Hippocampal formation (tissue), 2 donors: Measurements from ENCODE around the gene NAALADL1.

Experiments
- DNase-seq, 2 donors: peaks; one replicate each; lab custom pipeline; 2025; lab: John Stamatoyannopoulos, UW

NAALADL1 gene

DNA sequence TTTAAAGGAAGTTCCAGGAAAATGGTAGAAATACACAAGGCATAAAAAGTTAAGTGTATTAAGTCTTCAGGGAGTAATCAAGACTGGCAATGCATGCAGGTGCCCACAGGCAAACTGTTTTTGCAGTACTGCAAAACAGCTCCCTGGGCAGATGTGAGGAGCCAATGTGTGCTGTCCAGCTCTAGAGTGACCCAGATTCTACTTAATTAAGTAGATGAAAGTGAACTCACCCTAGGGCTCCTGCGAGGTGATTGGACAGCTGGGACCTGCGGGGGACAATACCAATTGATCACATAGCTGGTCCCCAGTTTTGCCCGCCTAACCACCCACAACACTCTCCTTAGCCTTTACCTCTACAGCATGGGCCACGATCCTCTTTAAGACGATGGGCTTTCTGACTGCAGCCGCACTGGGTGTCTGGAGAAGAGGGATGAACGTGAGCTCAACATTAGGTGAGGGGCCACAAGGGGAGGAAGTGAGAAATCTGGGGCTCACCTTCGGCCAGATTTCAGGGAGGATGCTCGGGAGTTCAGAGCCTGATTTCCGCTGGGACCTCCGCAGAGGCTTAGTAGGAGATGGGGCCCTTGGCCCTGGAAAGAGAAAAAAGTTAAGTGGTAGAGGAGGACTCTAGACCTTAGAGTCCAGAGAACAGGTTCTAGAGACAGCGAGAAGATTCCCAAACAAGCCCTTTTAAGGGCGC is 24.9 kb upstream of the NAALADL1 start:
- no peak for DNase-seq

DNA sequence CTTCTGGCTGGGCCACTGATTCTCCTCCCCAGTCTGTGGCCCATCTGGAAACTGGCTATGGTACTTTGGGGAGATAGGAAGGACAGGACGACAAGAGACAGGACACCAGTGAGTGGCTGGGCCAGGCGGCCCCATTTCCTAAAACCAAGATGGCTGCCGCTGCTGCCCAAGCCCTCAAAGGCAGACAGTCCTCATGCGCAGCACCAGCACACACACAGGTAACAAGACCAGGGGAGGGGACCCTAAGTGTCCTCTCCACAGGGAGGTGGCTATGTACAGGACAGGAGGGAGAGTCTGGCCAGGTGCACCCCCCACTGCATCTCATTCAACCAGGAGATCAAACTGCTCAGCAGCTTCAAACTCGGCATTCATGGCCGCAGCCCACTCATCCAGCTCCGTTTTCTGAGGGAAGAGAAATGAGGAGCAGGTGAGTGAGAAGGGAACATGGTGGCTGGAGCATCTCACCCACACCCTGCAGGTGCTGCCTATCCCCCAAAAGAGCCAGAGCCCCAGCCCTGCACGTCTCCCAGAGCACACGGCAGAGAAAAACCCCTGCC is 20.5 kb upstream of the NAALADL1 start:
- DNase-seq, result no peak

- no peak for DNase-seq
Observed at GRCh38 chr11:65078151-65078550, 19.8 kb upstream of the NAALADL1 start.

DNA sequence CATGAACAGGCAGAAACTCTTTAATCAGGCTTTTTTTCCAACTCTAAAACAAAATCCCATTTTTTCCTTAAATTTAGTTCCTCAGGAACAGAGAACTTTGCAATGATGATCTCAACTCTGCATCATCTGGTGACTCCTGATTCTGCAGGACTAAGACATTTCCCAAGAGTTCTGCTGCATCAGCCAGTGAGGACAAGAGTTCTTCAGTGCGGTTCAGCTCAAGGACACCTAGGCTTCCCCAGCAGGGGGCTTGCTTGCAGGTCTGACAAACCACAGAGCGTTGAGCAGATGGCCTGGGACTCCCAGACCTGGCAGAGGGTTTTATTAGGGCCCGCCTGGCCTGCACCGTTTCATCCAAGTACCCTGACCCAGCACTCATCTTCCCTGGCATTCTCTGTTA is 19.1 kb upstream of the NAALADL1 start:
- no peak for DNase-seq

DNA sequence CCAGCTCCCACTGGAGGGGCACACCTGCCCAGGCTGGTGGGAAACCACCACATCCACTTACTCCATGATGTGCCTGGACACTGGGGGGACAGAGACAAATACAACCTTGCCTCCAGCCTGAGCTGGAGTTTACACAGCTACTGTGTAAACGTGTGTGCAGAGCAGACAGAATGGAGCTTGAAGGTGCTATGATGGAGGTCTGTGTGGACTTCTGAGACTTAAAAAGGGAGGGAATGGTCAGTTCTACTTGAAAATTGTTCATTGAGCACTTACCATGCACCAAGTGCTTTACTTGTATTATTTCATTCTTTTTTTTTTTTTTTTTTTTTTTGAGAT is 14.2 kb upstream of the NAALADL1 start:
- DNase-seq, result no peak

DNA sequence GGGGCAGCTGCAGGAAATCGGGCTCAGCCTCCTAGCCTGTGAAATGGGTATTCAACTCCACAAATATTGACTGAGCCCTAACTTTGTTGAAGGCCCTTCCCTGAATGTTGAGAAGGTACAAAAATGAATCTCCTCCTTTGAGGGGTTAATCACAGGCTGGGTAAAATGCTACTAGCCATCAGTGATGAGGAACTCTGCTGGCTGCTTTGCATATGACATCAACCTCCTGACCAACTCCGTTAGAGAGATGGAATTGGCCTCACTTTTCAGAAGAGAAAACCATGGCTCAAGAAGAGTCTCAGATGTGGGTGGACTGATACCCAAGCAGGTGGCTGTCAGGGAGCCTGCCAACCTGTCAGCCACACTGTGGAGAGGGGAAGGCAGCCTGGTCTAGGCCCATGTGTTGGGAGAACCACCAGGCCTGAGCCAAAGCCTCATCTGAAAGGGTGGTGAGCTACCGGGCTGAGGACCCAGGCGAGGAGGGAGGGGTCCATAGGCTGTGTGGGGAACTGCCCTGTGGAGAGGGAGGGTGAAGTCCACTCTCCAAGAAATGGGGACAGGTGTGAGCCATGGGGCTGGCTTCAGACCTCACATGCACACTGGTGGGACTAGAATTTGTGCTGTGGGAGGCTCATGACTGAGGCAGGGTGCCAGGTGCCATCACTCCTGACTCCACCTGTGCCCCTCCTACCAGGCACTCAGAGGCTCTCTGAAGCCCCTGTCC is 13.7 kb upstream of the NAALADL1 start:
- no peak for DNase-seq

DNA sequence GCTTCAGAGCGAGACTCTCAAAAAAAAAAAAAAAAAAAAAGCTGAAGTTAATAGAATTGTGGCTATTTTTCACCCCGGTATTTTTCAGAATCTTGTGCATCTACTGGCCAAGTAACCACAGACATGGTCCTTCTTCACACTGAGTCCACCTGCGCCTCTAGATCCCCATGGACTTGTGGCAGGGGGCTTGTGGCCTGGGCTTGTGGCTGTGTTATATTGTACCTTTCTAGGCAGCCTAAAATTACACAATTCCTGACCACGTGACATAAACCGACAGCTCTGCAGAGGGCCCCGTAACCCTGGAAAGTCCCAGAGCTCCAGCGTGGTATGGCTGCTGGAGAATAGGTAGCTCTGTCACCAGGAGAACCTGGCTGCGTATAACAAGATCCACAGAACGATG is 10.9 kb upstream of the NAALADL1 start:
- DNase-seq, result no peak

- no peak for DNase-seq
Observed at GRCh38 chr11:65067446-65067845, 9.1 kb upstream of the NAALADL1 start.

- no peak for DNase-seq
Observed at GRCh38 chr11:65066805-65067291, 8.5 kb upstream of the NAALADL1 start.

DNA sequence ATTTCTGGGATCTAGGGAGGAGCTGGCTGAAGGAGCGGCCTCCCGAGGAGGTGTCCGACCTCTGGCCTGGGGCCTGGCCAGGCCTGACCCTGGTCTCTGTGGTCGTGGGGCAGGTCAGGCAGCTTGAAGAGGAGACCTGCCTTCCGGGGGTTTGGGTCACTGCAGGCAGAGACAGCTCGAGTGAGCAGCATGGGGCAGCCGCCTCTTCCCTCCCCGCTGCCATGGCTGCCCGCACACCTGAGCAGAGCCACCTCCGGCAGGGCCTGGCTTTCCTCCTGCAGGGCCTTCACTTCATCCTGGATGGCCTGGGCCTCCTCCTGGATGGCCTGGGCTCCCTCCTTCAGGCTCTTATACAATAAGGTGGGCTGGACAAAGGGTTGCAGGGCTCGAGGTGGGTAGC is 8.0 kb upstream of the NAALADL1 start:
- no peak for DNase-seq

DNA sequence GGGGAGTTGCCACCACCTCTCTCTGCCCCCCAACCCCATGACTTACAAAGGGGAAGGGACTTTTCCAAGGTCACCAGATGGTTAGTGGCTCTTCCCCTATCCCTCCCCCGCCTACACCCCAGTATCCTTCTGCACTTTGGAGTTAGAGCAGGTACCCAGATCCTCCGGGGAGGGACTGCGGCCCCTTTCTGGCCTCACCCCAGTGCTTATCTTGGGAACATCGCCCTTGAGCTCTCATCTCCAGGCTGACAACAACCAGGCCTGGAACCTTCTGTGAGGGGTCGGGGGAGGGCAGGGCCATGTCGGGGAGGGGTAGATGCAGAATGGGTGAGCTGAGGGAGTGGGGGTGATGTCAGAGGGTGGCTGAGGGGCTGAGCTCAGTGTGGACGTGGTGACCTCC is 7.5 kb upstream of the NAALADL1 start:
- DNase-seq, result no peak

- no peak for DNase-seq
Observed at GRCh38 chr11:65064847-65065240, 6.5 kb upstream of the NAALADL1 start.

GRCh38 chr11:65063532-65063931 is 5.2 kb upstream of the NAALADL1 start:
- no peak for DNase-seq

DNA sequence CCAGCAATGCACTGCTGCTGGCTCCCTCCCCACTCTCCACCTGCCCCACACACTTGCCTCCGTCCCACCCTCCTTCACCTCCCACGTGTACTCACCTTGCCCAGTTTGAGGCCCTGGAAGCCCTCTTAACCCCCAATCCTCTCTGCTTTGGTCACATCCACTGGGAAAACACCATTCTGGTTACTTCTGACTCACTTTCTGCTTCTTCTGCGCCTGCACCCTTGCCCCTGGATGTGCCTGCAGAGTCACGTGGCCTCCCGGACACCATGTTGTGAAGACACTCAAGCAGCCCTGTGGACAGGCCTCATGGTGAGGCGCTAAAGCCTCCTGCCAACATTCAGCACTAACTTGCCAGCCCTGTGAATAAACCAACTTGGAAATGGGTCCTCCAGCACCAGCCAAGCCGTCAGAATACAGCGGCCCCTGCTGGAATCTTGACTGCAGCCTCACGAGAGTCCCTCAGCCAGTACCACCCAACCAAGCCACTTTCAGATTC is 2.6 kb upstream of the NAALADL1 start:
- DNase-seq, result no peak

- DNase-seq, result no peak
Observed at GRCh38 chr11:65059959-65060824, 1.8 kb upstream of the NAALADL1 start.

DNA sequence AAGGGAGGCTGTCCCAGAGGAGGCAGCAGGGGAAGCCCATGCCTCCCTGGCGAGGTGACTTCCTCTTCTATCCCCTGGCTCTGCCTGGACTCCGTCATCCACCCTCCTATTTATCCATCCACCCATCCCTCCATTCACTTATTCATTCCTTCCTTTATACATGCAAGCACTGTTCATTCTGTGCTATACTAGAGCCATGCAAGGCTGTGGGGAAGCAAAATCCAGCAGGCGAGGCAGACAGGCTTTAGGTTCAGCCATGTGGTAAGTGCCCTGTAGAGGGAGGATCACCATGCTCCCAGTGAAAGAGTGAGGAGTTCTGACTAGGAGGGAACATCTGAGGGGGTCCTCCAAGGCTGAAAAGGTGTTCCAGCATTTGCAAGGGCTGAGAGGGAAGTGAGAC is 1.2 kb upstream of the NAALADL1 start:
- DNase-seq, result no peak

- no peak for DNase-seq
Observed at GRCh38 chr11:65058012-65058411, 341 bp downstream of the NAALADL1 start.

GRCh38 chr11:65057526-65057925 is 827 bp downstream of the NAALADL1 start:
- no peak for DNase-seq

DNA sequence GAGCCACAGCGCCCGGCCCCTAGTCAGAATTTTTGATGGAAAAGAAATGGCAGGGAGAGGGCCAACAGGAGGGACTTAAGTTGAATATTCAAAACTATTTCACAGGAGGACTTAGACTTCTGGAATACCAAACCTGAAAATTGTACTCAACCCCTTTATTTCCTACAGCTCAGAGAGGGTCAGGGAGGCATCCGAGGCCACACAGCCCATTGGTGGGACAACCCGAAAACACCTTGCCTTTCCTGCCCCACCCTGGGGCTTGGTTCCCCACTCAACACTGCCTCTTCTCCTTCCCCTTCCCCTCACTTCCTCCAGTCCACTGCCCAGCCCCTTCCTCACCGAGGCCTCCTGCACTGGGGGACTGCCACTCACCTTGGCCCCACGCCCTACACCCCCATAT is 1.4 kb downstream of the NAALADL1 start:
- DNase-seq, result no peak

DNA sequence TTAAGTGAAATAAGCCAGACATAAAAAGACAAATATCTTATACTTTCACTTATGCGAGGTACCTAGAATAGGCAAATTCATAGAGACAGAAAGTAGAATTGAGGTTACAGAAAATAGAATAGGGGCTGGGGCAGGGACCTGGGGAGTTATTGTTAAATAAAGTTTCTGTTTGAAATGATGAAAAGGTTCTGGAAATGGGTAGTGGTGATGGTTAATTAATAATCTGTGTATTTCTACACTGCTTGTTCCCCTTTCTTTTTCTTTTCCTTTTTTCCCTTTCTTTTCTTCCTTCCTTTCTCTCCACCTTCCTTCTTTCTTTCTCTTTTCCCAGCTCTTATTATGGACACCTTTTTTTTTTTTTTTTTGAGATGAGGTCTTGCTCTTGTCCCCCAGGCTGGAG is 2.8 kb downstream of the NAALADL1 start:
- DNase-seq, result no peak

DNA sequence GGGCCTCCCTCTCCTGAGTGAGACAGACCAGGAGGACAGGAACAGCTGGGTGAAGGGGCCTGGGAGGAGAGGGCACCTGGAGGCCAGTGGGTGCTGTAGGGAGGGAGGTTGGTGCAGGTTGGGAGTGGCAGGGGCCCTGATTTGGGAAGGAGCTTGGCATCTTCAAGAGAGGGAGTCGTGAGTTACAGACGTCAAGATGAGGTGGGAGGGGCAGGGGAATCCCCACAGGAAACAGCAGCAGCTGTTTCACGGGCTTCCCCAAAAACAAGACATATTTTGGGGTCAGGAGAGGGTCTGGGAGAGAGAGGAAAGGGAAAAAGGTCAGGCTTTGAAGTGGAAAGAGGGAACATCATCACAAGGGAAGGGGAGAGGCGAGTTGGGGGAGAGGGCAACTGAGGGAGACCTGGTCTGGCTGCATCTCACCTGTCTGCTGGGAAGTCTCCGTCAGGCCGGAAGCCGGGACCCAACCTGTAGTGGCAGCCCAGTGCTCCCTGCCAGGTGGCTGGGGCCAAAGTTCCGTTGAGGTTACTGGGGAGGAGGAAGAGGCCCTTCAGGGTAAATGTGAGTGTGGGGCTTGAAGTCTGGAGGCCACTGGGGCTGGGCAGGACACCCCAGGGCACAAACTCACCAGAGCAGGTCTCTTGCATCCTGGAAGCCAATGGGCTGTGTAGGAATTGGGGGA is 4.4 kb downstream of the NAALADL1 start:
- DNase-seq, result no peak

GRCh38 chr11:65051398-65051858 is 6.9 kb downstream of the NAALADL1 start:
- DNase-seq, result no peak
